Mesangial cell (primary cell): ENCODE measurements around the gene AP1S3. TPM values are rescaled to one million over a fixed set of nuclear protein-coding genes. Genes with fewer than 3 reads are reported as not detected.

Source experiments
- total RNA-seq: library from RNA; depleted of rRNA; stranded (reverse); fragments of >200 nt; gene quantifications from 2 replicates; pipeline ENCODE4 v1.2.3, GENCODE V29; 2015

Gene AP1S3
- total RNA-seq, result 17.8 and 26.5 TPM in 2 replicates

DNA sequence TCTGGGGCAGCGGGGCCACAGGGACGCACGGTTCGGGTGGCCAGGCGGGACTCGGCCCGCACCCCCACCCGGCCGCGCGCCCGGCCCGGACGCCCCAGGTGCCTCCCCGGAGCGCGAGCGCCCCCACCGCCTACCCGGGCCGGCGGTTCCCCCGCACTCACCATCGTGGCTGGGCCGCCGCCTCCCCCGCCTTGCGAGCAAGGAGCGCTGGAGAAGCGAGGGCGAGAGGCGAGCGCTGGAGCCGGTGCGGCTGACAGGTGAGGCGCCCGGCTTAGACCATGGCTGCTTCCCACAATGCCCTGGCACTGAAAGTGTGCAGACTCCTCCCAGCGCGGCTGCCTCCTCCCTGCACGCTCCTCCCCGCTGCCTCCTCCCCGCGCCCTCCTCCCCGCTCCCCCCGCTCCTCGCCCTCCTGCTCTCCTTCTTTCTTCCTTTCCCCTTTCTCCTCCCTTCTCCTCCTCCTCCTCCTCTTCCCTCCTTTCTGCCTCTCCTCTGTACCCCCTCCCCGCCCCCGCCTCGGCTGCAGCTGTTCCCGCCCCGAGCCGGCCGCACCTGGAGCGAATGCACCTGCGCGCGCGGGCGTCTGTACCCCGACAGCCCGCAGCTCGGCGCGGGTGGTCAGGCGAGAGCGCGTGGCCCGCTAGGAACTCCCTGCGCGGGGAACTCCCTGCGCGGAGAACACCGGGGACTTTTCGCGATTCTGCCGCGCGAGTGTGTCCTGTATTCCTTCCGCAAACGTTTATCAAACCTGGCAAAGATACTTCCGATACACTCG lies at the start of gene AP1S3:
Gene AP1S3, minus strand, starts transcription at position 296 of the 775 bp plus-strand sequence. Its CDS starts 132 bp downstream, at position 164.

Other genes with a start within 250 kb of the AP1S3 start
- gene SCG2, start 235.2 kb downstream of the AP1S3 start, total RNA-seq, result under 0.01 and 1.1 TPM in 2 replicates
- 29.8 and 49.3 TPM in 2 replicates for gene WDFY1, start 107.8 kb upstream of the AP1S3 start, total RNA-seq
- 30.2 and 38.3 TPM in 2 replicates for gene MRPL44, start 119.9 kb upstream of the AP1S3 start, total RNA-seq
- 29.3 and 60.6 TPM in 2 replicates for gene SERPINE2, start 201.7 kb upstream of the AP1S3 start, total RNA-seq